Smooth muscle cell (in vitro differentiated cells): Measurements from ENCODE around the gene PLEKHM2. TPM values are rescaled to one million over a fixed set of nuclear protein-coding genes. Genes with fewer than 3 reads are reported as not detected.
A peak's percentile ranks its signal among the peaks of the same experiment; 100 is the strongest.

Experiments used
- DNase-seq: peaks from one replicate; lab custom pipeline; 2025; ENCODE audit not compliant: unreplicated experiment; lab: John Stamatoyannopoulos, UW
- H2AFZ ChIP-seq: fragments of 200-600 bp; sonication (generic); 2 replicates; pipeline ENCODE4 v1.6.0; 2016; ENCODE audit warnings: antibody characterized with exemption, low read depth, mild to moderate bottlenecking
- H3F3A ChIP-seq: fragments of 200-600 bp; sonication (generic); 2 replicates; pipeline ENCODE4 v1.6.0; 2017; ENCODE audit warnings: antibody characterized with exemption, low read depth
- H3K27ac ChIP-seq: fragments of 200-600 bp; sonication (generic); 2 replicates; pipeline ENCODE4 v1.5.1; 2016; ENCODE audit warnings: low read depth, mild to moderate bottlenecking
- H3K27me3 ChIP-seq: fragments of 200-600 bp; sonication (generic); 2 replicates; pipeline ENCODE4 v1.6.1; 2016; ENCODE audit warnings: low read depth, mild to moderate bottlenecking
- H3K36me3 ChIP-seq: fragments of 200-600 bp; sonication (generic); 2 replicates; pipeline ENCODE4 v1.5.1; 2016; ENCODE audit warnings: low read depth
- H3K4me1 ChIP-seq: fragments of 200-600 bp; sonication (generic); 2 replicates; pipeline ENCODE4 v1.5.1; 2016; ENCODE audit warnings: low read depth
- H3K4me2 ChIP-seq: fragments of 200-600 bp; sonication (generic); 2 replicates; pipeline ENCODE4 v1.6.0; 2016; ENCODE audit warnings: mild to moderate bottlenecking
- H3K4me3 ChIP-seq: fragments of 200-600 bp; sonication (generic); 2 replicates; pipeline ENCODE4 v1.5.1; 2016; ENCODE audit warnings: mild to moderate bottlenecking
- H3K79me2 ChIP-seq: fragments of 200-600 bp; sonication (generic); 2 replicates; pipeline ENCODE4 v1.6.0; 2016; ENCODE audit warnings: low read depth, mild to moderate bottlenecking
- H3K9ac ChIP-seq: fragments of 200-600 bp; sonication (generic); 2 replicates; pipeline ENCODE4 v1.6.0; 2016; ENCODE audit warnings: low read depth
- H3K9me3 ChIP-seq: fragments of 200-600 bp; sonication (generic); replicated peaks from 2 replicates; pipeline ENCODE4 v1.5.1; 2016; ENCODE audit warnings: low read depth
- H4K20me1 ChIP-seq: fragments of 200-600 bp; sonication (generic); 2 replicates; pipeline ENCODE4 v1.6.0; 2016; ENCODE audit warnings: low read depth
- WGBS: methylation state at CpG from one replicate; pipeline ENCODE4 v1.1.7; 2016; ENCODE audit warnings: low lambda C conversion rate; 5-methylcytosine and 5-hydroxymethylcytosine counted together
- polyA plus RNA-seq: library from polyadenylated mRNA; unstranded; fragments of >200 nt; fragmentation: Nextera tagmentation; extraction: Ambion mirVana; gene quantifications from 2 replicates; pipeline ENCODE4 v1.2.1, GENCODE V29; 2016
- total RNA-seq: library from RNA; depleted of rRNA; stranded (reverse); fragments of >200 nt; gene quantifications from 2 replicates; pipeline ENCODE4 v1.2.3, GENCODE V29; 2014
- TF ChIP-seq, protein P1 (sequence below): fragments of 200-600 bp; sonication (generic); IDR thresholded peaks from 2 replicates; pipeline ENCODE4 v1.5.1; 2017; ENCODE audit warnings: borderline replicate concordance, mild to moderate bottlenecking, antibody characterized with exemption; ENCODE audit not compliant: insufficient read depth, poor library complexity, severe bottlenecking

PLEKHM2 gene
- total and polyA plus RNA-seq, 2 experiments from 2014 or later, result 26.5 to 39.6 TPM

DNA sequence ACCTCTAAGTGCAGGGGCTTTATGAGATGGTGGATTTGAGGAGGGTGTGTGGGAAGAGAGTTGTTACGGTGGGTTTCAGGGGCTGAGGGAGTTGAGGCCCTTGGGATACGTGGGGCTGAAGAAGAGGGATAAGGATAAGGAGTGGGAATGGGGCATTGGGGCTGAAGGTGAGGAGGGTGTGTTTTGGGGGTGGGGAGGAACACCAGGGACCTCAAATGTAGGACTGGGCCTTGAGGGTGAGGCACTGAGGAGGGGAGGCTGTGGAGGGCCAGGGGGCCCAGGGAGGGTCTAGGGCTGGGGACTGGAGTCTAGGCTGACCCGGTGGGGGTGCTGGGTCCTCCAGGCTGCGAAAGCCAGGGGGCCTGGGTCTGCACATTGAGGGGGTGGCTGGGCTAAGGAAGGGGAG, 1.2 kb upstream of the PLEKHM2 start:
- H3K27ac ChIP-seq, result peak overlapping the region; percentile 15
- no peak overlapping the region for H3K9ac ChIP-seq
- peaks cover 10% of the 10 kb centered on the region for H3K4me1 ChIP-seq
- peaks cover 35% of the 10 kb centered on the region for H3K79me2 ChIP-seq
- no peak overlapping the region for H3K4me2 ChIP-seq
- H3K9me3 ChIP-seq, result no peaks in the 10 kb centered on the region
- H3F3A ChIP-seq, result peaks cover 12% of the 10 kb centered on the region
- no peak overlapping the region for H3K4me3 ChIP-seq
- DNase-seq, result no peak
- WGBS, result 94% methylated on average over 4 of the region's 4 CpGs
- H3K27me3 ChIP-seq, result no peaks in the 10 kb centered on the region
- peaks cover 31% of the 10 kb centered on the region for H4K20me1 ChIP-seq
- TF ChIP-seq, protein P1, sequence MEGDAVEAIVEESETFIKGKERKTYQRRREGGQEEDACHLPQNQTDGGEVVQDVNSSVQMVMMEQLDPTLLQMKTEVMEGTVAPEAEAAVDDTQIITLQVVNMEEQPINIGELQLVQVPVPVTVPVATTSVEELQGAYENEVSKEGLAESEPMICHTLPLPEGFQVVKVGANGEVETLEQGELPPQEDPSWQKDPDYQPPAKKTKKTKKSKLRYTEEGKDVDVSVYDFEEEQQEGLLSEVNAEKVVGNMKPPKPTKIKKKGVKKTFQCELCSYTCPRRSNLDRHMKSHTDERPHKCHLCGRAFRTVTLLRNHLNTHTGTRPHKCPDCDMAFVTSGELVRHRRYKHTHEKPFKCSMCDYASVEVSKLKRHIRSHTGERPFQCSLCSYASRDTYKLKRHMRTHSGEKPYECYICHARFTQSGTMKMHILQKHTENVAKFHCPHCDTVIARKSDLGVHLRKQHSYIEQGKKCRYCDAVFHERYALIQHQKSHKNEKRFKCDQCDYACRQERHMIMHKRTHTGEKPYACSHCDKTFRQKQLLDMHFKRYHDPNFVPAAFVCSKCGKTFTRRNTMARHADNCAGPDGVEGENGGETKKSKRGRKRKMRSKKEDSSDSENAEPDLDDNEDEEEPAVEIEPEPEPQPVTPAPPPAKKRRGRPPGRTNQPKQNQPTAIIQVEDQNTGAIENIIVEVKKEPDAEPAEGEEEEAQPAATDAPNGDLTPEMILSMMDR, result no peak
- no peak overlapping the region for H2AFZ ChIP-seq
- H3K36me3 ChIP-seq, result no peaks in the 10 kb centered on the region

DNA sequence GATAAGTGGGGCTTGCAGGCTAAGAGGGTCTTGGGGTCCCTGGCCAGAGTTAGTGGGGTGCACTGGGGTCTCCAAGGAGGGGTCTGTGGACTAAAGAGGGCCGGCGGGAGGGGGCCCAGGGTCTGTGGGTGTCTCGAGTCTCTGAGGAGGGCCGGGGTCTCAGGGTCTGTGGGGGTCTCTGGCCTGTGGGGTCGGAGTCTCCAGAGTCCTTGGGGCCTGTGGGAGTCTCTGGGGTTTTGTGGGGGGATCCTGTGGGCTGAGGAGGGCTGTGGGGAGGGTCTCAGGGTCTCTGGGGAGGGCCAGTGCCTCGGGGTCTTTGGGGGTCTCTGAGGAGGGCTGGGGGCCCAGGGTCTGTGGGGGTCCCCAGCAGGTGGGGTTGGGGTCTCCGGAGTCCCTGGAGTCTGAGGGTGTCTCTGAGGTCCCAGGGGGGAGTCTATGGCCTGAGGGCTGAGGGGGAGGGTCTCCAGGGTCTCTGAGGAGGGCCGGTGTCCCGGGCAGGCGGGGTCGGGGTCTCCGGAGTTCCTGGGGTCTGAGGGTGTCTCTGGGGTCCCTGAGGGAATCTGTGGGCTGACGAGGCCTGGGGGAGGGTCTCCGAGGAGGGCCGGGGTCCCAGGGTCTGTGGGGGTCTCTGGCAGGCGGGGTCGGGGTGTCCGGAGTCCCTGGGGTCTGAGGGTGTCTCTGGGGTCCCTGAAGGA, 628 bp upstream of the PLEKHM2 start:
- peaks cover 10% of the 10 kb centered on the region for H3K4me1 ChIP-seq
- peak overlapping the region; percentile 90 for H3K27ac ChIP-seq
- no peak overlapping the region for H2AFZ ChIP-seq
- H3K79me2 ChIP-seq, result peaks cover 41% of the 10 kb centered on the region
- 56% methylated on average over 16 of the region's 18 CpGs for WGBS
- H3K9ac ChIP-seq, result peak overlapping the region; percentile 99
- no peaks in the 10 kb centered on the region for H3K36me3 ChIP-seq
- no peaks in the 10 kb centered on the region for H3K27me3 ChIP-seq
- H3K4me2 ChIP-seq, result peak overlapping the region; percentile 94
- DNase-seq, result no peak
- H4K20me1 ChIP-seq, result peaks cover 36% of the 10 kb centered on the region
- peaks cover 12% of the 10 kb centered on the region for H3F3A ChIP-seq
- TF ChIP-seq, protein P1, result no peak
- H3K9me3 ChIP-seq, result no peaks in the 10 kb centered on the region
- peak overlapping the region; percentile 76 for H3K4me3 ChIP-seq

DNA sequence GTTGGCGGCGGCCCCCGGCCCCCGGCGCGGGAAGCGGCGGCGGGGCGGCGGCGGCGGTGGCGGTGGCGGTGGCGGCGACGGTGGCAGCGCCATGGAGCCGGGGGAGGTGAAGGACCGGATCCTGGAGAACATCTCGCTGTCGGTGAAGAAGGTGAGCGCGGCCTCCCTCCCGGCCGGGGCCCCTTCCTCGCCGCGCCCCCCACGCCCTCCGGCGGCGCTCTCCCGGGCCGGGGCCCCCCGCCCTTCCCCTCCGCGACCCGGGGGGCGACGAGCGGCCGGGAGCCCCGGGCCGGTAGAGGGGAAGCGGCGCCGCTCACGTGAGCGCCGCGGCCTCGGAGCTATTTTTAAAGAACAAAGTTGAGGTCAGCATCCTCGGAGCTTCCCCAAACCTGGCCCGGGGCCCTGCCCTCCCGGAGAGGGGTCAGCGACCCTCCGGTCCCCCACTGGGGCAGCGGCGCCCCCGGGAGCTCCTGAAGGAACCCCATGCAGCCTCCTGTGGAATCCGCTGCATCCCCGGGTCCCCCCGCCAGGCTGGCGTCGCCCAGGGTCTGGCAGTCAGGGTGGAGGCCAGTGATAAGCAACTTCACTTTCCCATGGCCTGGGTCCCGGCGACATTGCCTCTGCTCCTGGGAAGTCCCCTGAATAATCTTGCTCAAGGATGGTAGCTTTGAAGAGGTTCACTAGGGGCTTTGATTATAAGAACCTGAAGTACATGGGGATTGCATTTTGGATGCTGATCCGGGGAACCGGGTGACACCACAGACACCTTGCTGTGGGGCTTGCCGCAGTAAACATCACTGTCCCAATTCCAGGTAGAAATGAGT, 560 bp downstream of the PLEKHM2 start:
- H3K9me3 ChIP-seq, result no peaks in the 10 kb centered on the region
- DNase-seq, result no peak
- H3K79me2 ChIP-seq, result peaks cover 52% of the 10 kb centered on the region
- H3K36me3 ChIP-seq, result no peaks in the 10 kb centered on the region
- peaks cover 48% of the 10 kb centered on the region for H4K20me1 ChIP-seq
- TF ChIP-seq, protein P1, result no peak
- WGBS, result under 1% methylated on average over 29 of the region's 72 CpGs
- H3K27ac ChIP-seq, result peak overlapping the region; percentile 81
- peaks cover 9% of the 10 kb centered on the region for H3F3A ChIP-seq
- H3K4me1 ChIP-seq, result peaks cover 10% of the 10 kb centered on the region
- peak overlapping the region; percentile 99 for H3K4me3 ChIP-seq
- peak overlapping the region; percentile 94 for H3K9ac ChIP-seq
- H3K27me3 ChIP-seq, result no peaks in the 10 kb centered on the region
- peak overlapping the region; percentile 79 for H2AFZ ChIP-seq
- peak overlapping the region; percentile 94 for H3K4me2 ChIP-seq
